ENCODE measurements around the gene PYHIN1. TPM values are rescaled to one million over a fixed set of nuclear protein-coding genes. Genes with fewer than 3 reads are reported as not detected.
A peak's percentile ranks its signal among the peaks of the same experiment; 100 is the strongest.
"Not testable (repeated sequence)": the region's sequence is repeated elsewhere in the genome, so short reads cannot be mapped to it uniquely, and the experiment has no call there.

The PYHIN1 gene
- total and polyA plus RNA-seq, 9 donors = 0.06 to 0.32 (median 0.18) TPM; not detected in 1

- WGBS (ENCODE audit: insufficient coverage) = 33% methylated on average over 4 of the region's 11 CpGs
- H3K9me3 ChIP-seq (replicated peaks; ENCODE audit: control insufficient read depth, low read depth, low read length) = no peaks in the 10 kb centered on the region
- peak overlapping the region; percentile 94 for H3K27ac ChIP-seq (ENCODE audit: low read length)
- peak overlapping the region; percentile 56 for H3K4me3 ChIP-seq (ENCODE audit: low read length)
- peaks cover 3% of the 10 kb centered on the region for H3K4me1 ChIP-seq (ENCODE audit: control insufficient read depth, insufficient read depth, low read length)
- DNase-seq = peak; percentile 82
- H3K36me3 ChIP-seq (ENCODE audit: control insufficient read depth, insufficient read depth, low read length) = no peaks in the 10 kb centered on the region
- H3K27me3 ChIP-seq (ENCODE audit: control insufficient read depth, insufficient read depth, low read length) = no peaks in the 10 kb centered on the region
These were observed 68.1 kb downstream of the PYHIN1 start for GRCh38 chr1:158999316-159000069.

GRCh38 chr1:159000070-159000409 is 68.7 kb downstream of the PYHIN1 start:
- DNase-seq = no peak
- Histone ChIP-seq H3K4me1 (ENCODE audit: control insufficient read depth, insufficient read depth, low read length) (peaks cover 5% of the 10 kb centered on the region), H3K27me3 (ENCODE audit: control insufficient read depth, insufficient read depth, low read length) (no peaks in the 10 kb centered on the region), H3K4me3 (ENCODE audit: low read length) (peak overlapping the region; percentile 56), H3K36me3 (ENCODE audit: control insufficient read depth, insufficient read depth, low read length) (no peaks in the 10 kb centered on the region), H3K9me3 (replicated peaks; ENCODE audit: control insufficient read depth, low read depth, low read length) (no peaks in the 10 kb centered on the region), H3K27ac (ENCODE audit: low read length) (peak overlapping the region; percentile 94)
- 10% methylated on average over 2 of the region's 6 CpGs for WGBS (ENCODE audit: insufficient coverage)

GRCh38 chr1:159000625-159001024 is 69.3 kb downstream of the PYHIN1 start:
- peak overlapping the region; percentile 94 for H3K27ac ChIP-seq (ENCODE audit: low read length)
- peaks cover 7% of the 10 kb centered on the region for H3K4me1 ChIP-seq (ENCODE audit: control insufficient read depth, insufficient read depth, low read length)
- no peak overlapping the region for H3K4me3 ChIP-seq (ENCODE audit: low read length)

GRCh38 chr1:159005161-159005560 is 73.8 kb downstream of the PYHIN1 start:
- Histone ChIP-seq H3K4me3 (ENCODE audit: low read length) (no peak overlapping the region), H3K9me3 (replicated peaks; ENCODE audit: control insufficient read depth, low read depth, low read length) (no peaks in the 10 kb centered on the region), H3K4me1 (ENCODE audit: control insufficient read depth, insufficient read depth, low read length) (peaks cover 10% of the 10 kb centered on the region), H3K27ac (ENCODE audit: low read length) (peak overlapping the region; percentile 85), H3K27me3 (ENCODE audit: control insufficient read depth, insufficient read depth, low read length) (no peaks in the 10 kb centered on the region), H3K36me3 (ENCODE audit: control insufficient read depth, insufficient read depth, low read length) (no peaks in the 10 kb centered on the region)
- no peak for DNase-seq

More at GRCh38 chr1:159000625-159001024, 69.3 kb downstream of the PYHIN1 start:
- no peaks in the 10 kb centered on the region for H3K9me3 ChIP-seq (replicated peaks; ENCODE audit: control insufficient read depth, low read depth, low read length)
- no peaks in the 10 kb centered on the region for H3K36me3 ChIP-seq (ENCODE audit: control insufficient read depth, insufficient read depth, low read length)
- peak; percentile 85 for DNase-seq
- no peaks in the 10 kb centered on the region for H3K27me3 ChIP-seq (ENCODE audit: control insufficient read depth, insufficient read depth, low read length)
- 0% methylated on average over 1 of the region's 1 CpG for WGBS (ENCODE audit: insufficient coverage)

GRCh38 chr1:159005676-159006075 is 74.3 kb downstream of the PYHIN1 start:
- no peaks in the 10 kb centered on the region for H3K36me3 ChIP-seq (ENCODE audit: control insufficient read depth, insufficient read depth, low read length)
- peak overlapping the region; percentile 85 for H3K27ac ChIP-seq (ENCODE audit: low read length)
- peak; percentile 72 for DNase-seq
- peak overlapping the region; percentile 11 for H3K4me3 ChIP-seq (ENCODE audit: low read length)
- 11% methylated on average over 5 of the region's 6 CpGs for WGBS (ENCODE audit: insufficient coverage)
- no peaks in the 10 kb centered on the region for H3K27me3 ChIP-seq (ENCODE audit: control insufficient read depth, insufficient read depth, low read length)
- H3K4me1 ChIP-seq (ENCODE audit: control insufficient read depth, insufficient read depth, low read length) = peaks cover 10% of the 10 kb centered on the region
- H3K9me3 ChIP-seq (replicated peaks; ENCODE audit: control insufficient read depth, low read depth, low read length) = no peaks in the 10 kb centered on the region

- H3K27me3 ChIP-seq (ENCODE audit: control insufficient read depth, insufficient read depth, low read length); DNase-seq; H3K36me3 ChIP-seq (ENCODE audit: control insufficient read depth, insufficient read depth, low read length); H3K9me3 ChIP-seq (replicated peaks; ENCODE audit: control insufficient read depth, low read depth, low read length); H3K4me1 ChIP-seq (ENCODE audit: control insufficient read depth, insufficient read depth, low read length): not testable (repeated sequence)
- 40% methylated on average over 3 of the region's 11 CpGs for WGBS (ENCODE audit: insufficient coverage)
- H3K4me3 ChIP-seq (ENCODE audit: low read length) = peak overlapping the region; percentile 11
- peak overlapping the region; percentile 85 for H3K27ac ChIP-seq (ENCODE audit: low read length)
These were observed 75.0 kb downstream of the PYHIN1 start for GRCh38 chr1:159006210-159006807.

- Histone ChIP-seq H3K9me3 (replicated peaks; ENCODE audit: control insufficient read depth, low read depth, low read length) (no peaks in the 10 kb centered on the region), H3K27me3 (ENCODE audit: control insufficient read depth, insufficient read depth, low read length) (no peaks in the 10 kb centered on the region), H3K27ac (ENCODE audit: low read length) (no peak overlapping the region), H3K4me3 (ENCODE audit: low read length) (no peak overlapping the region), H3K36me3 (ENCODE audit: control insufficient read depth, insufficient read depth, low read length) (no peaks in the 10 kb centered on the region), H3K4me1 (ENCODE audit: control insufficient read depth, insufficient read depth, low read length) (peaks cover 10% of the 10 kb centered on the region)
- no peak for DNase-seq
These were observed 76.4 kb downstream of the PYHIN1 start for GRCh38 chr1:159007726-159008125.

GRCh38 chr1:159008744-159009188 is 77.4 kb downstream of the PYHIN1 start:
- DNase-seq = peak; percentile 45
- Histone ChIP-seq H3K4me3 (ENCODE audit: low read length) (no peak overlapping the region), H3K9me3 (replicated peaks; ENCODE audit: control insufficient read depth, low read depth, low read length) (no peaks in the 10 kb centered on the region), H3K36me3 (ENCODE audit: control insufficient read depth, insufficient read depth, low read length) (no peaks in the 10 kb centered on the region), H3K27me3 (ENCODE audit: control insufficient read depth, insufficient read depth, low read length) (no peaks in the 10 kb centered on the region), H3K27ac (ENCODE audit: low read length) (peak overlapping the region; percentile 97), H3K4me1 (ENCODE audit: control insufficient read depth, insufficient read depth, low read length) (peaks cover 10% of the 10 kb centered on the region)
- WGBS (ENCODE audit: insufficient coverage) = 75% methylated on average over 1 of the region's 4 CpGs

- H3K4me3 ChIP-seq (ENCODE audit: low read length) = no peak overlapping the region
- H3K9me3 ChIP-seq (replicated peaks; ENCODE audit: control insufficient read depth, low read depth, low read length) = no peaks in the 10 kb centered on the region
- no peaks in the 10 kb centered on the region for H3K36me3 ChIP-seq (ENCODE audit: control insufficient read depth, insufficient read depth, low read length)
- DNase-seq = no peak
- no CpG with 5 or more reads among the region's 2 CpGs for WGBS (ENCODE audit: insufficient coverage)
- no peaks in the 10 kb centered on the region for H3K27me3 ChIP-seq (ENCODE audit: control insufficient read depth, insufficient read depth, low read length)
- peaks cover 10% of the 10 kb centered on the region for H3K4me1 ChIP-seq (ENCODE audit: control insufficient read depth, insufficient read depth, low read length)
- H3K27ac ChIP-seq (ENCODE audit: low read length) = peak overlapping the region; percentile 97
These were observed 77.9 kb downstream of the PYHIN1 start for GRCh38 chr1:159009287-159009686.

GRCh38 chr1:159009704-159010361 is 78.5 kb downstream of the PYHIN1 start, which contains the start of gene IFI16:
Gene IFI16, plus strand, starts transcription at chr1:159009907. Its CDS starts 4,774 bp downstream, at chr1:159014681.
- H3K4me1 ChIP-seq (ENCODE audit: control insufficient read depth, insufficient read depth, low read length) = peaks cover 10% of the 10 kb centered on the region
- no peaks in the 10 kb centered on the region for H3K27me3 ChIP-seq (ENCODE audit: control insufficient read depth, insufficient read depth, low read length)
- no peaks in the 10 kb centered on the region for H3K9me3 ChIP-seq (replicated peaks; ENCODE audit: control insufficient read depth, low read depth, low read length)
- DNase-seq = peak; percentile 95
- peak within 1 kb of the TSS; percentile 97 for H3K27ac ChIP-seq (ENCODE audit: low read length)
- no CpG with 5 or more reads among the region's 5 CpGs for WGBS (ENCODE audit: insufficient coverage)
- peak within 1 kb of the TSS; percentile 53 for H3K4me3 ChIP-seq (ENCODE audit: low read length)
- H3K36me3 ChIP-seq (ENCODE audit: control insufficient read depth, insufficient read depth, low read length) = no peaks in the 10 kb centered on the region

All from muscle of leg (tissue), 11 donors.